Measurements from ENCODE around the gene PARD6B. TPM values are rescaled to one million over a fixed set of nuclear protein-coding genes. Genes with fewer than 3 reads are reported as not detected.
"Not testable (repeated sequence)": the region's sequence is repeated elsewhere in the genome, so short reads cannot be mapped to it uniquely, and the experiment has no call there.

The PARD6B gene
- total and polyA plus RNA-seq, 2 experiments from 2014 or later: 10.2 to 20.0 TPM

GRCh38 chr20:50789968-50790650 is 58.7 kb downstream of the PARD6B start:
- H3K36me3 ChIP-seq: no peaks in the 10 kb centered on the region
- no peaks in the 10 kb centered on the region for H3K9me3 ChIP-seq (ENCODE audit: low read depth)
- DNase-seq (ENCODE audit: low read depth in 1 of 2, low spot score in 1 of 2): no peak
- H3K27ac ChIP-seq: peak overlapping the region; percentile 86
- no peak for TF ChIP-seq CTCF (IDR thresholded peaks at IDR 0.05; ENCODE audit: low read depth, low read length)
- H3K27me3 ChIP-seq: no peaks in the 10 kb centered on the region
- H3K4me1 ChIP-seq (ENCODE audit: low read depth): peaks cover 15% of the 10 kb centered on the region
- H3K4me3 ChIP-seq: no peak overlapping the region

- no peaks in the 10 kb centered on the region for H3K9me3 ChIP-seq (ENCODE audit: low read depth)
- peak overlapping the region; percentile 86 for H3K27ac ChIP-seq
- peak; percentile 86 for TF ChIP-seq CTCF (IDR thresholded peaks at IDR 0.05; ENCODE audit: low read depth, low read length)
- no peak overlapping the region for H3K4me3 ChIP-seq
- peak; percentile 95 to 96 for DNase-seq (ENCODE audit: low read depth in 1 of 2, low spot score in 1 of 2)
- H3K4me1 ChIP-seq (ENCODE audit: low read depth): peaks cover 15% of the 10 kb centered on the region
- H3K36me3 ChIP-seq: no peaks in the 10 kb centered on the region
- H3K27me3 ChIP-seq: no peaks in the 10 kb centered on the region
Measured at GRCh38 chr20:50790651-50791277, 59.4 kb downstream of the PARD6B start.

- no peak overlapping the region for H3K4me3 ChIP-seq
- no peaks in the 10 kb centered on the region for H3K27me3 ChIP-seq
- peaks cover 15% of the 10 kb centered on the region for H3K4me1 ChIP-seq (ENCODE audit: low read depth)
- DNase-seq (ENCODE audit: low read depth in 1 of 2, low spot score in 1 of 2): no peak
- H3K9me3 ChIP-seq (ENCODE audit: low read depth): no peaks in the 10 kb centered on the region
- H3K36me3 ChIP-seq: no peaks in the 10 kb centered on the region
- no peak for TF ChIP-seq CTCF (IDR thresholded peaks at IDR 0.05; ENCODE audit: low read depth, low read length)
- H3K27ac ChIP-seq: no peak overlapping the region
Measured at GRCh38 chr20:50792708-50793574, 61.6 kb downstream of the PARD6B start.

GRCh38 chr20:50793575-50794016 is 62.2 kb downstream of the PARD6B start:
- DNase-seq (ENCODE audit: low read depth in 1 of 2, low spot score in 1 of 2): peak; percentile 44
- not testable (repeated sequence) for H3K9me3 ChIP-seq (ENCODE audit: low read depth); H3K27me3 ChIP-seq; H3K4me3 ChIP-seq; H3K27ac ChIP-seq; H3K36me3 ChIP-seq
- H3K4me1 ChIP-seq (ENCODE audit: low read depth): peaks cover 11% of the 10 kb centered on the region
- TF ChIP-seq CTCF (IDR thresholded peaks at IDR 0.05; ENCODE audit: low read depth, low read length): peak; percentile 44

GRCh38 chr20:50794181-50794845 is 62.9 kb downstream of the PARD6B start:
- H3K36me3 ChIP-seq: no peaks in the 10 kb centered on the region
- H3K4me3 ChIP-seq: no peak overlapping the region
- peaks cover 8% of the 10 kb centered on the region for H3K4me1 ChIP-seq (ENCODE audit: low read depth)
- no peak for DNase-seq (ENCODE audit: low read depth in 1 of 2, low spot score in 1 of 2)
- H3K9me3 ChIP-seq (ENCODE audit: low read depth): no peaks in the 10 kb centered on the region
- H3K27ac ChIP-seq: no peak overlapping the region
- no peak for TF ChIP-seq CTCF (IDR thresholded peaks at IDR 0.05; ENCODE audit: low read depth, low read length)
- H3K27me3 ChIP-seq: no peaks in the 10 kb centered on the region
